Activated CD8-positive, alpha-beta T cell treated with anti-CD3 and anti-CD28 coated beads, Interleukin-2, amount 10 ng/mL, durations not matched to agents 7 days and 5 days (primary cell): ENCODE measurements around the gene CNBD2. TPM values are rescaled to one million over a fixed set of nuclear protein-coding genes. Genes with fewer than 3 reads are reported as not detected.
A peak's percentile ranks its signal among the peaks of the same experiment; 100 is the strongest.
"Not testable (repeated sequence)": the region's sequence is repeated elsewhere in the genome, so short reads cannot be mapped to it uniquely, and the experiment has no call there.

ENCODE experiments used
- ATAC-seq: fragments of 150-1000 bp; cut with Tn5 transposase; one replicate; pipeline ENCODE4 v1.10.0; 2021; ENCODE audit warnings: moderate library complexity
- CTCF ChIA-PET: fragments of 350-600 bp; sonication (Branson Sonifier 250); formaldehyde crosslinking; loops from one replicate; lab custom pipeline; 2021; ENCODE audit warnings: antibody characterized with exemption; lab: Charles Lee
- POLR2A ChIA-PET: fragments of 350-600 bp; sonication (Branson Sonifier 250); formaldehyde crosslinking; loops from one replicate; lab custom pipeline; 2021; ENCODE audit warnings: antibody characterized with exemption; lab: Charles Lee
- DNase-seq: peaks from one replicate; pipeline ENCODE4 v3.0.0-alpha.2; 2020
- H3K27ac Mint-ChIP-seq: one replicate; pipeline ENCODE4 v1.8.0; 2021; ENCODE audit warnings: mild to moderate bottlenecking, mixed read lengths
- H3K27me3 Mint-ChIP-seq: one replicate; pipeline ENCODE4 v1.8.0; 2021; ENCODE audit warnings: low read depth, mixed read lengths
- H3K36me3 Mint-ChIP-seq: one replicate; pipeline ENCODE4 v1.8.0; 2021; ENCODE audit warnings: low read depth, mixed read lengths
- H3K4me1 Mint-ChIP-seq: one replicate; pipeline ENCODE4 v1.8.0; 2021; ENCODE audit warnings: low read depth, mixed read lengths
- H3K4me3 Mint-ChIP-seq: one replicate; pipeline ENCODE4 v1.8.0; 2021; ENCODE audit warnings: mild to moderate bottlenecking, mixed read lengths
- H3K9me3 Mint-ChIP-seq: one replicate; pipeline ENCODE4 v1.8.0; 2022; ENCODE audit warnings: mixed read lengths; ENCODE audit not compliant: insufficient read depth
- total RNA-seq, 2 experiments: library from RNA; stranded (reverse); gene quantifications; one replicate each; pipeline ENCODE4 v1.2.3, GENCODE V29; 2021

CNBD2 gene
- total RNA-seq, 2 experiments from 2014 or later, result 4.9 to 6.1 TPM

GRCh38 chr20:35996492-35996891 is 28.1 kb downstream of the CNBD2 start:
- H3K36me3 Mint-ChIP-seq, H3K27me3 Mint-ChIP-seq, POLR2A ChIA-PET, H3K27ac Mint-ChIP-seq, H3K9me3 Mint-ChIP-seq, H3K4me1 Mint-ChIP-seq, DNase-seq, H3K4me3 Mint-ChIP-seq, ATAC-seq: not testable (repeated sequence)
- CTCF ChIA-PET, result interaction anchor here (1.7 to 8.6 kb wide), 2 partner anchors 35 to 141 kb away, joined by 5 to 288 read pairs; no protein-coding TSS in a partner anchor

- CTCF ChIA-PET, H3K36me3 Mint-ChIP-seq, H3K4me3 Mint-ChIP-seq, H3K4me1 Mint-ChIP-seq, H3K27ac Mint-ChIP-seq, H3K27me3 Mint-ChIP-seq, POLR2A ChIA-PET, DNase-seq, ATAC-seq: not testable (repeated sequence)
- H3K9me3 Mint-ChIP-seq, result peaks cover 15% of the 10 kb centered on the region
Observed at GRCh38 chr20:36001331-36001730, 32.9 kb downstream of the CNBD2 start.

- no peak for DNase-seq
- POLR2A ChIA-PET, result no interaction called here
- no peak for ATAC-seq
- CTCF ChIA-PET, result interaction anchor here (1.3 kb wide), 1 partner anchor 10 kb away, joined by 5 read pairs; no protein-coding TSS in a partner anchor
- Mint-ChIP-seq H3K4me1 (no peaks in the 10 kb centered on the region), H3K9me3 (peaks cover 15% of the 10 kb centered on the region), H3K27ac (no peak overlapping the region), H3K27me3 (peaks cover 7% of the 10 kb centered on the region), H3K36me3 (peaks cover 3% of the 10 kb centered on the region), H3K4me3 (no peak overlapping the region)
Observed at GRCh38 chr20:36002855-36003254, 34.5 kb downstream of the CNBD2 start.

GRCh38 chr20:36004045-36004444 is 35.7 kb downstream of the CNBD2 start:
- DNase-seq (no peak), ATAC-seq (no peak)
- H3K9me3 Mint-ChIP-seq, result peaks cover 15% of the 10 kb centered on the region
- peaks cover 3% of the 10 kb centered on the region for H3K36me3 Mint-ChIP-seq
- H3K4me1 Mint-ChIP-seq, result no peaks in the 10 kb centered on the region
- H3K4me3 Mint-ChIP-seq, result no peak overlapping the region
- H3K27ac Mint-ChIP-seq, result no peak overlapping the region
- ChIA-PET POLR2A (no interaction called here), CTCF (interaction anchor here (1.3 kb wide), 1 partner anchor 11 kb away, joined by 5 read pairs; no protein-coding TSS in a partner anchor)
- peaks cover 7% of the 10 kb centered on the region for H3K27me3 Mint-ChIP-seq

- no peaks in the 10 kb centered on the region for H3K4me1 Mint-ChIP-seq
- ATAC-seq (no peak), DNase-seq (no peak)
- peaks cover 4% of the 10 kb centered on the region for H3K9me3 Mint-ChIP-seq
- no peaks in the 10 kb centered on the region for H3K36me3 Mint-ChIP-seq
- H3K4me3 Mint-ChIP-seq, result no peak overlapping the region
- H3K27ac Mint-ChIP-seq, result no peak overlapping the region
- ChIA-PET POLR2A (interaction anchor here (0.7 kb wide), 1 partner anchor 11 kb away, joined by 4 read pairs; no protein-coding TSS in a partner anchor), CTCF (interaction anchor here (1.2 to 2.8 kb wide), 3 partner anchors 17 to 130 kb away, joined by 3 to 8 read pairs (median 4); partner anchors contain the start of gene SCAND1)
- peaks cover 3% of the 10 kb centered on the region for H3K27me3 Mint-ChIP-seq
Observed at GRCh38 chr20:36008461-36009035, 40.2 kb downstream of the CNBD2 start.

GRCh38 chr20:36010076-36010475 is 41.7 kb downstream of the CNBD2 start:
- no peaks in the 10 kb centered on the region for H3K36me3 Mint-ChIP-seq
- no peaks in the 10 kb centered on the region for H3K4me1 Mint-ChIP-seq
- ATAC-seq (no peak), DNase-seq (no peak)
- CTCF ChIA-PET, result no interaction called here
- H3K27me3 Mint-ChIP-seq, result no peaks in the 10 kb centered on the region
- no peaks in the 10 kb centered on the region for H3K9me3 Mint-ChIP-seq
- H3K4me3 Mint-ChIP-seq, result no peak overlapping the region
- POLR2A ChIA-PET, result no interaction called here
- H3K27ac Mint-ChIP-seq, result peak overlapping the region; percentile 11

GRCh38 chr20:36010825-36011224 is 42.4 kb downstream of the CNBD2 start:
- DNase-seq (no peak), ATAC-seq (no peak)
- Mint-ChIP-seq H3K27me3 (no peaks in the 10 kb centered on the region), H3K4me1 (no peaks in the 10 kb centered on the region), H3K27ac (no peak overlapping the region), H3K36me3 (no peaks in the 10 kb centered on the region), H3K4me3 (no peak overlapping the region), H3K9me3 (no peaks in the 10 kb centered on the region)
- ChIA-PET CTCF (no interaction called here), POLR2A (no interaction called here)

- ChIA-PET CTCF (interaction anchor here (1.0 kb wide), 1 partner anchor 23 kb away, joined by 4 read pairs; no protein-coding TSS in a partner anchor), POLR2A (no interaction called here)
- ATAC-seq (no peak), DNase-seq (no peak)
- no peaks in the 10 kb centered on the region for H3K9me3 Mint-ChIP-seq
- no peak overlapping the region for H3K4me3 Mint-ChIP-seq
- no peaks in the 10 kb centered on the region for H3K4me1 Mint-ChIP-seq
- no peaks in the 10 kb centered on the region for H3K36me3 Mint-ChIP-seq
- no peaks in the 10 kb centered on the region for H3K27me3 Mint-ChIP-seq
- no peak overlapping the region for H3K27ac Mint-ChIP-seq
Observed at GRCh38 chr20:36015806-36016403, 47.5 kb downstream of the CNBD2 start.

- no peaks in the 10 kb centered on the region for H3K36me3 Mint-ChIP-seq
- CTCF ChIA-PET, result interaction anchor here (0.7 to 1.0 kb wide), 2 partner anchors 121 to 470 kb away, joined by 3 to 5 read pairs; no protein-coding TSS in a partner anchor
- no peak overlapping the region for H3K27ac Mint-ChIP-seq
Observed at GRCh38 chr20:36017048-36017951, 48.9 kb downstream of the CNBD2 start.

GRCh38 chr20:36018208-36018988 is 50.0 kb downstream of the CNBD2 start:
- H3K4me3 Mint-ChIP-seq, result no peak overlapping the region

More at GRCh38 chr20:36017048-36017951, 48.9 kb downstream of the CNBD2 start:
- ATAC-seq, result no peak
- POLR2A ChIA-PET, result no interaction called here
- Mint-ChIP-seq H3K4me3 (no peak overlapping the region), H3K9me3 (no peaks in the 10 kb centered on the region), H3K27me3 (peaks cover 2% of the 10 kb centered on the region), H3K4me1 (no peaks in the 10 kb centered on the region)
- no peak for DNase-seq

GRCh38 chr20:36026131-36026530 is 57.7 kb downstream of the CNBD2 start:
- H3K4me3 Mint-ChIP-seq, ATAC-seq, H3K27ac Mint-ChIP-seq, H3K9me3 Mint-ChIP-seq, H3K4me1 Mint-ChIP-seq, POLR2A ChIA-PET, CTCF ChIA-PET, H3K36me3 Mint-ChIP-seq, DNase-seq: not testable (repeated sequence)
- peaks cover 14% of the 10 kb centered on the region for H3K27me3 Mint-ChIP-seq

More at GRCh38 chr20:36018208-36018988, 50.0 kb downstream of the CNBD2 start:
- H3K9me3 Mint-ChIP-seq, result no peaks in the 10 kb centered on the region
- DNase-seq, result no peak
- H3K4me1 Mint-ChIP-seq, result no peaks in the 10 kb centered on the region
- CTCF ChIA-PET, result interaction anchor here (0.9 to 1.5 kb wide), 2 partner anchors 27 to 120 kb away, joined by 3 to 7 read pairs; no protein-coding TSS in a partner anchor
- POLR2A ChIA-PET, result no interaction called here
- no peaks in the 10 kb centered on the region for H3K36me3 Mint-ChIP-seq
- no peak overlapping the region for H3K27ac Mint-ChIP-seq
- no peak for ATAC-seq
- peaks cover 2% of the 10 kb centered on the region for H3K27me3 Mint-ChIP-seq
